ENCODE measurements around the gene RABGEF1. TPM values are rescaled to one million over a fixed set of nuclear protein-coding genes. Genes with fewer than 3 reads are reported as not detected.

RABGEF1 gene
- total and polyA plus RNA-seq, 2 of the 8 experiments (the other 6 are each of a cell fraction or from before 2014, with no cell fraction given), result 10.2 to 18.0 TPM

DNA sequence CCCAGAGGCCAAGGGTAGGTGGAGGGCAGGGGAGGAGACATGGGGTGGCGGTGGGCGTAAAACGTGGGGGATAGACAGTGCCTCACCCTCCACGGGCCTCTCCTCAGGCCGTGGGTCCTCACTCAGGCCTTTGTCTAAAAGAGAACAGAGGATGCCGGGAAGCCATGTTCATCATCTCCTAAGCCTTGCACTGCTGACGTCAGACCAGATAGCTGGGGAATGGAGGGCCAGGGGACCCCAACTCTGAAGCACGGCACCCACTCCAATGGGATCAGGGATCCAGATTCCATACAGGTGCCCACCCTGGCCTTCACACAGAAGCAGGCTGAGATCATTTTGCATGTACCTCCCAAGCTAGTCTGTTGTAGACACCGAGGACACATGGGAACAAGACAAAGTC is 97.1 kb downstream of the RABGEF1 start:
- no peak overlapping the region for H3K18ac ChIP-seq (ENCODE audit: extremely low read depth, low read length)
- no peak overlapping the region for H2AK5ac ChIP-seq (ENCODE audit: low read depth, low read length)
- H4K20me1 ChIP-seq (replicated peaks in 1 of 2; ENCODE audit: control insufficient read depth in 1 of 2, insufficient read depth in 2 of 2, low read length in 2 of 2), result no peaks in the 10 kb centered on the region
- H3K79me2 ChIP-seq (ENCODE audit: control insufficient read depth in 1 of 2, insufficient read depth in 2 of 2, low read length in 2 of 2), result no peaks in the 10 kb centered on the region
- H3K4me1 ChIP-seq (replicated peaks in 1 of 4; ENCODE audit: control insufficient read depth in 3 of 4, insufficient read depth in 4 of 4, low read length in 3 of 4), result no peaks in the 10 kb centered on the region
- no peaks in the 10 kb centered on the region for H3K23me2 ChIP-seq (ENCODE audit: low read depth, low read length)
- FAIRE-seq, result no peak
- no peak overlapping the region for H3K14ac ChIP-seq (ENCODE audit: insufficient read length)
- H2BK12ac ChIP-seq (ENCODE audit: low read depth, low read length), result no peak overlapping the region
- H3K9ac ChIP-seq (replicated peaks in 1 of 4; ENCODE audit: extremely low read depth in 1 of 4, low read depth in 3 of 4, low read length in 3 of 4), result no peak overlapping the region
- H3K36me3 ChIP-seq (ENCODE audit: control insufficient read depth in 2 of 4, insufficient read depth in 4 of 4, low read length in 3 of 4), result no peaks in the 10 kb centered on the region
- H4K91ac ChIP-seq (replicated peaks; ENCODE audit: insufficient read length, low read length), result no peak overlapping the region
- no peak overlapping the region for H3K4me3 ChIP-seq (ENCODE audit: extremely low read depth in 1 of 4, insufficient read depth in 2 of 4, low read depth in 3 of 4, low read length in 4 of 4)
- DNase-seq (ENCODE audit: low read depth in 1 of 2, low spot score in 2 of 2), result no peak
- no peak overlapping the region for H3K56ac ChIP-seq (replicated peaks; ENCODE audit: insufficient read length, low read depth, low read length)
- ChIA-PET POLR2A (ENCODE audit: partially characterized antibody) (no interaction called here), CTCF (ENCODE audit: partially characterized antibody) (interaction anchor here (0.9 to 6.0 kb wide), 5 partner anchors 9 to 115 kb away, joined by 3 to 55 read pairs (median 3); no protein-coding TSS in a partner anchor)
- H2BK20ac ChIP-seq (ENCODE audit: low read length), result no peak overlapping the region
- H3K4ac ChIP-seq (replicated peaks; ENCODE audit: insufficient read length, low read depth, low read length), result no peak overlapping the region
- H3K9me3 ChIP-seq (ENCODE audit: insufficient read depth in 2 of 2, low read depth in 1 of 2, low read length in 1 of 2), result peaks cover 0 to 3% of the 10 kb centered on the region in 2 experiments; a peak in 1 of 4 replicates
- H2BK5ac ChIP-seq (ENCODE audit: low read depth, low read length), result no peak overlapping the region
- H2BK120ac ChIP-seq (replicated peaks; ENCODE audit: low read depth, low read length), result no peak overlapping the region
- H3K27me3 ChIP-seq (replicated peaks in 1 of 4; ENCODE audit: control insufficient read depth in 3 of 4, extremely low read depth in 1 of 4, insufficient read depth in 3 of 4, low read length in 3 of 4), result no peaks in the 10 kb centered on the region
- H2AFZ ChIP-seq (ENCODE audit: low read length), result no peak overlapping the region
- H3K79me1 ChIP-seq (ENCODE audit: low read depth, low read length), result no peaks in the 10 kb centered on the region
- H4K8ac ChIP-seq (ENCODE audit: extremely low read depth, insufficient read depth, low read length), result no peak overlapping the region
- H3K27ac ChIP-seq (ENCODE audit: low read depth, low read length), result no peak overlapping the region
- no peak overlapping the region for H2BK15ac ChIP-seq (ENCODE audit: low read length)
- TF ChIP-seq NANOG (IDR thresholded peaks at IDR 0.05; ENCODE audit: insufficient read depth, low read depth, low read length, poor library complexity, severe bottlenecking), result no peak
- no peak for TF ChIP-seq ZNF274 (IDR thresholded peaks at IDR 0.05; ENCODE audit: borderline replicate concordance, extremely low read depth, low read length)
- no peak for TF ChIP-seq BCL11A (IDR thresholded peaks at IDR 0.05; ENCODE audit: low read depth in 2 of 2, low read length in 2 of 2)
- TF ChIP-seq SP2 (IDR thresholded peaks at IDR 0.05; ENCODE audit: low read length), result no peak
- TF ChIP-seq JUN (IDR thresholded peaks at IDR 0.05; ENCODE audit: low read depth, low read length), result no peak
- no peak for TF ChIP-seq CBX5 (IDR thresholded peaks at IDR 0.05; ENCODE audit: low read depth, low read length)
- WGBS, 2 experiments (ENCODE audit: extremely low coverage in 1 of 2, insufficient coverage in 1 of 2, insufficient read length in 1 of 2, insufficient replicate concordance in 2 of 2, low coverage in 1 of 2, low lambda C conversion rate in 2 of 2, missing lambda C conversion rate in 1 of 2), result 96% methylated on average over 9 of the region's 9 CpGs; no CpG with 5 or more reads in 1 of the 2 experiments
- no peak overlapping the region for H3K23ac ChIP-seq (ENCODE audit: insufficient read length)
- no peak overlapping the region for H4K5ac ChIP-seq (ENCODE audit: insufficient read length, low read depth, low read length)
- H3K4me2 ChIP-seq (ENCODE audit: insufficient read depth in 1 of 2, low read depth in 2 of 2, low read length in 2 of 2), result no peak overlapping the region
